MM.1S (cell line): Measurements from ENCODE around the gene ZBED2.

Experiments used
- EZH2 ChIP-seq: fragments of 300-600 bp; sonication (generic); optimal IDR thresholded peaks from 2 replicates; pipeline ENCODE3; 2017; ENCODE audit warnings: low read depth, mild to moderate bottlenecking, antibody characterized with exemption, low read length, mixed read lengths
- TF ChIP-seq, protein P1 (sequence below): fragments of 300-600 bp; sonication (generic); IDR thresholded peaks from 2 replicates; pipeline ENCODE4 v1.5.1; 2016; ENCODE audit warnings: antibody characterized with exemption, low read length, mixed read lengths

DNA sequence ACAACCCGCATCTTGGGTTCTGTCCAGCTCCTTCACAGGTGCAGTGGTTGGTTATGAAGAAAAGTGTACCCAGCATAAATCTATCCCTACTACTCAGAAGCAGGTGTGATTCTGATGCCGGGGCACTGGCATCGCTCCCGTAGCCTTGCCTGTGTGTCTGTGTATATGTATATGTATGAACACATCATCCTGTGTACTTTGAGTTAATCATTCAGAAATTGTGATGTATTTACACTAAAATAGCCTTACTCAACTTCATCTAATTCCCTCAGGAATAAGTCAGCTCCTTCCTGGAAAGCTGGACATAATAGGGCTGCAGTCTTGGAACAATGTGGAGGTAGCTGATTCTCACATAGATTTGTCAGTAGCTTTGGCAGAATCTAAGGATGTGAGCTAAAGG, 6.7 kb upstream of the ZBED2 start:
- TF ChIP-seq, protein P1, sequence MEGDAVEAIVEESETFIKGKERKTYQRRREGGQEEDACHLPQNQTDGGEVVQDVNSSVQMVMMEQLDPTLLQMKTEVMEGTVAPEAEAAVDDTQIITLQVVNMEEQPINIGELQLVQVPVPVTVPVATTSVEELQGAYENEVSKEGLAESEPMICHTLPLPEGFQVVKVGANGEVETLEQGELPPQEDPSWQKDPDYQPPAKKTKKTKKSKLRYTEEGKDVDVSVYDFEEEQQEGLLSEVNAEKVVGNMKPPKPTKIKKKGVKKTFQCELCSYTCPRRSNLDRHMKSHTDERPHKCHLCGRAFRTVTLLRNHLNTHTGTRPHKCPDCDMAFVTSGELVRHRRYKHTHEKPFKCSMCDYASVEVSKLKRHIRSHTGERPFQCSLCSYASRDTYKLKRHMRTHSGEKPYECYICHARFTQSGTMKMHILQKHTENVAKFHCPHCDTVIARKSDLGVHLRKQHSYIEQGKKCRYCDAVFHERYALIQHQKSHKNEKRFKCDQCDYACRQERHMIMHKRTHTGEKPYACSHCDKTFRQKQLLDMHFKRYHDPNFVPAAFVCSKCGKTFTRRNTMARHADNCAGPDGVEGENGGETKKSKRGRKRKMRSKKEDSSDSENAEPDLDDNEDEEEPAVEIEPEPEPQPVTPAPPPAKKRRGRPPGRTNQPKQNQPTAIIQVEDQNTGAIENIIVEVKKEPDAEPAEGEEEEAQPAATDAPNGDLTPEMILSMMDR: no peak
- no peak for TF ChIP-seq EZH2
